Measurements from ENCODE around the gene ZNF594.

- no peak for TF ChIP-seq EZH2phosphoT487 (IDR thresholded peaks at IDR 0.05; ENCODE audit: borderline replicate concordance)
- no peak for TF ChIP-seq CTCF (conservative IDR thresholded peaks at IDR 0.05; ENCODE audit: low read length)
Measured at GRCh38 chr17:5179003-5179402, 12.7 kb downstream of the ZNF594 start.

All from Loucy (cell line).